Islet precursor cell (in vitro differentiated cells): ENCODE data around the gene FBXL5.

Experiments used
- DNase-seq: peaks from one replicate; pipeline ENCODE4 v3.0.0-alpha.2; 2018

The FBXL5 gene, protein sequence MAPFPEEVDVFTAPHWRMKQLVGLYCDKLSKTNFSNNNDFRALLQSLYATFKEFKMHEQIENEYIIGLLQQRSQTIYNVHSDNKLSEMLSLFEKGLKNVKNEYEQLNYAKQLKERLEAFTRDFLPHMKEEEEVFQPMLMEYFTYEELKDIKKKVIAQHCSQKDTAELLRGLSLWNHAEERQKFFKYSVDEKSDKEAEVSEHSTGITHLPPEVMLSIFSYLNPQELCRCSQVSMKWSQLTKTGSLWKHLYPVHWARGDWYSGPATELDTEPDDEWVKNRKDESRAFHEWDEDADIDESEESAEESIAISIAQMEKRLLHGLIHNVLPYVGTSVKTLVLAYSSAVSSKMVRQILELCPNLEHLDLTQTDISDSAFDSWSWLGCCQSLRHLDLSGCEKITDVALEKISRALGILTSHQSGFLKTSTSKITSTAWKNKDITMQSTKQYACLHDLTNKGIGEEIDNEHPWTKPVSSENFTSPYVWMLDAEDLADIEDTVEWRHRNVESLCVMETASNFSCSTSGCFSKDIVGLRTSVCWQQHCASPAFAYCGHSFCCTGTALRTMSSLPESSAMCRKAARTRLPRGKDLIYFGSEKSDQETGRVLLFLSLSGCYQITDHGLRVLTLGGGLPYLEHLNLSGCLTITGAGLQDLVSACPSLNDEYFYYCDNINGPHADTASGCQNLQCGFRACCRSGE

DNA sequence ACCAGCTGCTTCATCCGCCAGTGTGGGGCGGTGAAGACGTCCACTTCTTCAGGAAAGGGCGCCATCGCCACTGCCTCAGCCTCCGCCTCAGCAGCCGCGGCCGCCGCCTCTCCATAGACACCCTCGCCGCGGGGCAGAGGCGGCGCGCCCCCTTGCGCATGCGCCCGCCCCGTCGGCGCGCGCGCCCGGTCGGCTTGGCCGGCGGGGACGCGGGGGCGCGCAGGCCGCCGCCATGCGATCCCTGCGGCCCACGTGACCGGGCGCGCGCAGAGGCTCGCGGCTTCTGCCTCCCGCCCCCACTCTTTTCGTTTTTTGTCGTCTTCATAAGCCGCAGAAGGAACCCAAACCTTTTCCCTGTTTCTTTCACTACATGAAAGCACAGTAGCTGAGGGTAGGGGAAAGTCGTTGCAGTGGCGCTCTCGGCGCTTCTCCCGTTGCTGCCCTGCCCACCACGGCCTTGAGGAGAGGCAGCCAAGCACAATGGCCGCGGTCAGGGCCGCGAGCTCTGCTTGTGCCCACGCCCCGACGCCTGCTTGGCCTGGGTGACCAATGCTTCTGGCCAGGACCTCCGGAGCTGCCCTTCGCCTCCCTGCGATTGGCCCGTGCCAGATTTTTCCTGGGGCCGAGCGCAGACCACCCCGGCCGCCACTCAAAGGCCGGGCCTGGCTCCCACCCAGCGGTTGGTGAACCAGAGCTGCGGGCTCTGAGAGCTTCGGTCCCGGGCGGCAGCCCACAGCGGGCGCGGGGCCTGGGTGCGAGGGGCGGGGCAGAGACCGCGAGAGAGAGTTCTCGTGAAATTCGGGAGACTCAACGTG is at the start of gene FBXL5:
Gene FBXL5, minus strand, starts transcription at position 135 of the 815 bp plus-strand sequence. Its CDS starts 70 bp downstream, at position 65.
- peak; percentile 89 for DNase-seq

GRCh38 chr4:15704129-15704528 is 49.0 kb upstream of the FBXL5 start:
- no peak for DNase-seq

- no peak for DNase-seq
Measured at GRCh38 chr4:15703439-15703838, 48.3 kb upstream of the FBXL5 start.

- peak; percentile 76 for DNase-seq
Measured at GRCh38 chr4:15702941-15703403, 47.8 kb upstream of the FBXL5 start, which contains the start of gene BST1. Gene BST1, plus strand, starts transcription at chr4:15703065. Its CDS starts 80 bp downstream, at chr4:15703145.

DNA sequence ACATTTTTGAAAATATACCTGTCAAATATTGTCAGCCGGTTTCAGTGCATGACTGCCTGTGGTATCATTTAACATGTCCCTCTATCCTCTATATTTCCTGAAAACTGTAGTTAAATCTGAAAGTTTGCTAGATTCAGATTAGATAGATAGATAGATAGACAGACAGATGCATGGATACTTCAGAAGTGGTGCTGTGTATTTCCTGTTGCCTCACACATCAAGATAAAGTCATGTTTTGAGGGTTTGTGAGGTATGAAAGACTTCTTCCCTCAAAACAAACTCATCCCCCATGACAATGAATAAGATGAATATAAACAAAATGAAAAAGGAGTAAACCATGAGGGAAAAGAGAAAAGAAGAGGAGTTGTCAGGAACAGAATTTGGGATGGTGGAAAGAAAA is 41.7 kb upstream of the FBXL5 start:
- DNase-seq: no peak

- DNase-seq: no peak
Measured at GRCh38 chr4:15695729-15696128, 40.6 kb upstream of the FBXL5 start.

DNA sequence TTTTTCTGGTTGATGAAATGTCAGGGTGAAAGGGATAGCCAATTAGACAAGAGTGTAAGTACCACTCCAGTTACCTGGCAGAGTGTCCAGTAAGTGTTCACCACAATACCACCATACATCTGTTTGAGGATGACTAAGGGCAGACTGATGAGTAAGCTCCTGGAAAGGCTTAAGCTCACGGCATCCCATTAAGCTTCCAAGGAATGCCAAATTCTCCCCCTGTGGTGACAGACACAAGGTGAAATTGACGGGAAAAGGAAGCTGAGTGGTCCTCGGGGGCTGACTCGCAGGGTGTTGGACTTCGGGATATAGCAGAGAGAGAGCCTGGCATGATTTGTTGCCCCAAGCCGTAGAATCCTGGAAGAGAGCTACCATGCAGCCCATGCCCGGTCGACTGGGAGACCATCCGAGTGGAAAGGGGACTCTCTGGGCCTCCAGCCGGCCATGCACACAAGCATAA is 40.1 kb upstream of the FBXL5 start:
- DNase-seq: peak; percentile 98

- no peak for DNase-seq
Measured at GRCh38 chr4:15694431-15694830, 39.3 kb upstream of the FBXL5 start.

DNA sequence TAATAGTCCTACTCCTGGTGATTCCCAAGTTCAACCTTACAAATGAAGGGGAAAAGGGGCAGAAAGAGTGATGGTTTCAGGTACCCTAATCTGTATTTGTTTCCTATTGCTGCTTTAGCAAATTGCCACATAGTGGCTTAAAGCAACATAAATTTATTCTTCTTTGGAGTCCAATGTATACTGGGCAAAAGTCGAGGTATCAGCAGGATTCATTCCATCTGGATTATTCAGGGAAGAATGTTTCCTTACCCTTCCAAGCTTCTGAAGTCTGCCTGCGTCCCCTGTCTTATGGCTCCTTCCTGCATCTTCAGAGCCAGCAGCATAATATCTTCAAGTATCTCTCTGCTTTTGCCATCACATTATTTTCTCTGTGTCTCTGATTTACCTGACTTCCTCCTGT is 37.4 kb upstream of the FBXL5 start:
- no peak for DNase-seq

DNA sequence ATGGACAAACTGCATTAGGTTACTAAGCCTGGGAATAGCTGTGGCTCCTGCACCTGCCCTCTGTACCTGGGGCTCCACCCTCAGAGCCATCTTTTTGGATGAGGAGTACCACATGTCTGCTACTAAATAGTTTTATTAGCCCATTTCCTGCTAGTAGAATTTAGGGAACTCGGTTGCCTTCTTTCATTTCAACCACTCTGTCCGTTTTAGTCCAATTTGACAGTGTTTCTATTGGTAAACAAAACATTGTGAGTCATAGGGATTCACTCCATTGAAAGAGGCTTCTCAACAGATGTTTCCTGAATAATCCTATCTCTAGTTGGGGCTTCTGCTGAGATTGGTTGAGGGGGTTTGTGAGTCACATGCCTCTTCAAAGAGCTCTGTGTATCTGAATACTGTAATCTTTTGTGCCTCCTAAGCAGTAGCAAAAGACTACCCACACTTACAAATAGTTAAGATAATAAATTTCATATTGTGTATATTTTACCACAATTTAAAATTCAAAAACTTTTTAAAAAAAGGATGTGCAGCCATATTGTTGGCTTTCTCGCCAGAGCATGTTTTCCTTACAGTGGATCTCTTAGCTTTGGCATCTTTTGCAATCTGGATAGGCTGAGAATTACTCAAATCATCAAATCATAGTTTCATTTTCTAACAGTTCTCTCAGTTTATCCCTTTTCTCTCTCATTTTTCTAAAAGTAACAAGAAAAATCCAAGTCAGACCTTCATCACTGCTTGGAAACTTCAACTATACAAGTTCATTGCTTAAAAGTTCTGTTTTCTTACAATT is 36.4 kb upstream of the FBXL5 start:
- peak; percentile 61 for DNase-seq

- DNase-seq: peak; percentile 83
Measured at GRCh38 chr4:15690020-15690809, 35.1 kb upstream of the FBXL5 start.

DNA sequence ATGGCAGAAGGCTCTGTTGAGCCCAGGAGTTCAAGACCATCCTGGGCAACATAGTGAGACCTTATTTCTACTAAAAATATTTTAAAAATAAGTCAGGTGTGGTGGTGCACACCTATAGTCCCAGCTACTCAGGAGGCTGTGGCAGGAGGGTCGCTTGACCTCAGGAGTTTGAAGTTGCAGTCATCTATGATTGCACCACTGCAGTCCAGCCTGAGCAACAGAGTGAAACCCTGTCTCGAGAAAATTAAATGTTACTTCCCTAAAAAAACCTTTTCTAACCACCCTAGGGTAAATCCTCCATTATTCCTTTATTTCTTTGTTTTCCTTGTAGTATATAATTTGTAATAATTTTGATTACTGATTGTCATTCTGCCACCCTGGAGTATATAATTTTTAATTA is 34.4 kb upstream of the FBXL5 start:
- DNase-seq: no peak

DNA sequence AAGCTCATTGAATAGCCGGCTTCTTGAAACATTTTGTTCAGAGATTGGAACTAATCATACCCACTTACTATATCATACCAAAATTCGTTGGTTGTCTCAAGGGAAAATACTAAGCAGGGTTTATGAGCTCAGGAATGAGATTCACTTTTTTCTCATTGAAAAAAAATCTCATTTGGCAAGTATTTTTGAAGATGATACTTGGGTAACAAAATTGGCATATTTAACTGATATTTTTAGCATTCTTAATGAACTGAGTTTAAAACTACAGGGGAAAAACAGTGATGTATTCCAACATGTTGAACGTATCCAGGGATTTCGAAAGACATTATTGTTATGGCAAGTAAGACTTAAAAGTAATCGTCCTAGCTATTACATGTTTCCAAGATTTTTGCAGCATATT is 32.9 kb upstream of the FBXL5 start:
- DNase-seq: no peak

- DNase-seq: no peak
Measured at GRCh38 chr4:15684498-15684897, 29.3 kb upstream of the FBXL5 start.

GRCh38 chr4:15683143-15683495 is 28.0 kb upstream of the FBXL5 start:
- no peak for DNase-seq

GRCh38 chr4:15682242-15683142 is 27.3 kb upstream of the FBXL5 start:
- no peak for DNase-seq

DNA sequence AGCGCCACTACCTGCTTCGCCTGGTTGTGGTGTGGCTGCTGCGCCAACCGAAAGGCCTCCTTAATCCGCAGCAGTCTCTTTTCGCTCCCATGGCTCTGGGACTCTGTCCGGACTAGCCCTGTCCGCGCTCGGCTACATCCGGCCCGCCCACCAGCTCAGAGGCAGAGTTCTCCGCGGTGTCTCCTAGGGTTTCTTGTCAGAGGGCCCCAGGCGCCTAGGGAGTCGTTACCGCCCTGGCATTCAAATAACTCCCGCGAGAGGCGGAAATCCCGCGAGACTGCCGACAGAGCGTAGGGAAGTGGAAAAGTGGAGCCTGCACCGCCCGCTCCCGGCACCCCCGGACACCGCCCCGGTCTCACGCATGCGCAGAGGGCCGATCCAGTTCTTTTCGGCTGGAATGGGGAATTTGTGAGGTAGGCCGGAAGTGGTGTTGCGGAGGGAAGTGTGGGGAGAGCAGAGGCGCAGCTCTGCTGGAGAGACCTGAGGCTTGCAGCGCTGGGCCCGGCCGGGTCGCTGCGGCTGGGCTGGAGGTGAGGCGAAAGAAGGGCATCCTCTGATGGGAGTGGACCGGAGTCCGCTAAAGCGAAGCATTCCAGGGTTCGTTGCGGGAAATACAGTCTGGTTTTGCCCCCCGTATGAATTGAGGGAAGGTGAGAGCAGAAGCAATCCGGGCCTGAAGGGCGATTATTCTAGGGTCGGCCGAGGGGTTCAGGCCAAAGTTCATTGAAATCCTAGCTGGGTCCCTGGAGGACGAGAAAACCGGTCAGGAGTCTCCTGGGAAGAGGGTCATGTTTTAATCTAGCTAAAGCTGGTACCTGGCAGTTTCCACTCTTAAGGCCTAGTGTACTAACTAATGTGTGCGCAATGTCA is 26.4 kb upstream of the FBXL5 start, which contains the start of gene FAM200B:
Gene FAM200B, plus strand, starts transcription at position 456 of the 870 bp plus-strand sequence. CDS start 5,151 bp downstream, outside the sequence.
- peak; percentile 100 for DNase-seq

- no peak for DNase-seq
Measured at GRCh38 chr4:15681067-15681371, 25.9 kb upstream of the FBXL5 start.

DNA sequence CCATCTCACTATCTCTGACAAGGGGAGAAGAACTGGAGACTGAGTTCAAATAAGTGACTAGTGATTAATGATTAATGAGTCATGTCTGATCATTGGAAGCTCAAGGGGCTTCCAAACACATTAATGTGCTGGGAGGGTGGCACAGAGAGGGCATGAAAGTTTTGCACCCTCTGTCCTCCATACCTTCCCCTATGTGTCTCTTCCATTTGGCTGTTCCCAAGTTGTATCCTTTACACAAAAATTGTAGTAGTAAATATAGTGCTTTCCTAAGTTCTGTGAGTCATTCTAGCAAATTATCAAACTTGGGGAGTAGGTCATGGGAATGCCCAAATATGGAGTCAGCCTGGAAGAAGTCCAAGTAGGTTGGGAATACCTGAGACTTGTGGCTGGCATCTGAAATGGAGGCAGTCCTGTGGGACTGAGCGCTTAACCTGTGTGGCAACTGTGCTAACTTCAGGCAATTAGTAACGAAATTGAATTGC is 22.4 kb upstream of the FBXL5 start:
- DNase-seq: peak; percentile 60
